Endothelial cell of umbilical vein (primary cell): ENCODE measurements around the gene CCDC85C. TPM values are rescaled to one million over a fixed set of nuclear protein-coding genes. Genes with fewer than 3 reads are reported as not detected.

Experiments
- BruUV-seq: library from RNA; stranded (reverse); fragments of 400-500 nt; replicated peaks from 2 replicates; lab custom pipeline; 2021; lab: Mats Ljungman, UMichigan
- CTCF ChIA-PET: fragments of 300-600, 350-600 bp; sonication (Branson Sonifier 250); formaldehyde crosslinking; loops from one replicate; lab custom pipeline; 2021; ENCODE audit warnings: antibody characterized with exemption, inconsistent platforms; lab: Charles Lee
- POLR2A ChIA-PET: fragments of 300-600, 350-600 bp; sonication (Branson Sonifier 250); formaldehyde crosslinking; loops from one replicate; lab custom pipeline; 2021; ENCODE audit warnings: antibody characterized with exemption, inconsistent platforms; lab: Charles Lee
- DNase-seq: peaks from one replicate; pipeline ENCODE4 v3.0.0-alpha.2; 2011; ENCODE audit warnings: low read depth, low spot score
- FAIRE-seq: peaks from 2 replicates; lab custom pipeline; 2011; peaks lifted over from hg19 to GRCh38; lab: Jason Lieb, UNC
- H2AFZ ChIP-seq: 2 replicates; pipeline ENCODE4 v1.6.0; 2012; ENCODE audit warnings: low read depth, low read length, control low read depth, inconsistent platforms
- H3K27ac ChIP-seq: 2 replicates; pipeline ENCODE4 v1.5.1; 2011; ENCODE audit warnings: low read depth, mild to moderate bottlenecking, control low read depth, low read length, moderate library complexity; ENCODE audit not compliant: insufficient read depth
- H3K27me3 ChIP-seq, 2 experiments: 2 replicates each; pipeline versions ENCODE4 v1.6.0 to v1.6.1; 2011; ENCODE audit warnings: low read length in 2 of 2, mixed read lengths in 1 of 2; ENCODE audit not compliant: control insufficient read depth in 2 of 2, insufficient read depth in 2 of 2
- H3K36me3 ChIP-seq, 2 experiments: 2 replicates in 1 of 2; 3 replicates in 1 of 2; pipeline ENCODE4 v1.5.1; 2011; ENCODE audit warnings: low read length in 2 of 2, mild to moderate bottlenecking in 1 of 2, moderate library complexity in 1 of 2; ENCODE audit not compliant: control insufficient read depth in 2 of 2, insufficient read depth in 2 of 2; ENCODE audit errors: extremely low read depth in 1 of 2
- H3K4me1 ChIP-seq: 3 replicates; pipeline ENCODE4 v1.5.1; 2011; ENCODE audit warnings: mild to moderate bottlenecking, low read length; ENCODE audit not compliant: control insufficient read depth, insufficient read depth; ENCODE audit errors: extremely low read depth
- H3K4me2 ChIP-seq: 2 replicates; pipeline ENCODE4 v1.6.1; 2011; ENCODE audit warnings: low read length, control low read depth, mixed read lengths; ENCODE audit not compliant: insufficient read depth
- H3K4me3 ChIP-seq, 3 experiments: fragments of 200-600 bp in 1 of 3; sonication (generic), shearing (Covaris generic) in 1 of 3; replicated peaks in 1 of 3; 2 replicates each; pipeline ENCODE4 v1.5.1; 2011 to 2016; ENCODE audit warnings: control low read depth in 3 of 3, low read length in 3 of 3, mild to moderate bottlenecking in 2 of 3, inconsistent platforms in 1 of 3, low read depth in 1 of 3, moderate library complexity in 1 of 3; ENCODE audit not compliant: insufficient read depth in 1 of 3
- H3K79me2 ChIP-seq: 2 replicates; pipeline ENCODE4 v1.6.0; 2012; ENCODE audit warnings: low read length, inconsistent platforms; ENCODE audit not compliant: control insufficient read depth, insufficient read depth
- H3K9ac ChIP-seq: replicated peaks from 2 replicates; pipeline ENCODE3; 2011; ENCODE audit warnings: low read length, control low read depth; ENCODE audit not compliant: insufficient read depth; ENCODE audit errors: extremely low read depth
- H3K9me1 ChIP-seq: replicated peaks from 3 replicates; pipeline ENCODE4 v1.6.0; 2011; ENCODE audit warnings: mild to moderate bottlenecking, low read length; ENCODE audit not compliant: control insufficient read depth, insufficient read depth; ENCODE audit errors: extremely low read depth
- H3K9me3 ChIP-seq: replicated peaks from 2 replicates; pipeline ENCODE4 v1.5.1; 2012; ENCODE audit warnings: low read length, inconsistent platforms; ENCODE audit not compliant: control insufficient read depth, insufficient read depth
- H4K20me1 ChIP-seq: replicated peaks from 2 replicates; pipeline ENCODE3; 2011; ENCODE audit warnings: mild to moderate bottlenecking, low read length; ENCODE audit not compliant: control insufficient read depth, insufficient read depth; ENCODE audit errors: extremely low read depth
- CTCF ChIP-seq, 2 donors: IDR thresholded peaks; 1 replicate in 1 of 2; 2 replicates in 1 of 2; pipeline ENCODE4 v1.5.1; 2011; ENCODE audit warnings: low read length in 2 of 2, mild to moderate bottlenecking in 2 of 2, moderate library complexity in 2 of 2, control low read depth in 1 of 2, inconsistent platforms in 1 of 2, low read depth in 1 of 2; ENCODE audit not compliant: insufficient read depth in 1 of 2; ENCODE audit errors: extremely low read depth in 1 of 2
- EZH2 ChIP-seq: IDR thresholded peaks from 2 replicates; pipeline ENCODE4 v1.6.1; 2012; ENCODE audit warnings: borderline replicate concordance, low read depth, mild to moderate bottlenecking, moderate library complexity, low read length, inconsistent platforms; ENCODE audit not compliant: severe bottlenecking
- FOS ChIP-seq: IDR thresholded peaks from 2 replicates; pipeline ENCODE4 v1.6.1; 2011; ENCODE audit warnings: mild to moderate bottlenecking, low read length, moderate library complexity, borderline replicate concordance; ENCODE audit not compliant: insufficient read depth
- GATA2 ChIP-seq: IDR thresholded peaks from 2 replicates; pipeline ENCODE4 v1.7.0; 2011; ENCODE audit warnings: low read depth, mild to moderate bottlenecking, moderate library complexity, mixed read lengths, low read length; ENCODE audit not compliant: insufficient read length, insufficient read depth
- JUN ChIP-seq: IDR thresholded peaks from 2 replicates; pipeline ENCODE4 v1.6.1; 2011; ENCODE audit warnings: borderline replicate concordance, low read depth; ENCODE audit not compliant: insufficient read length, insufficient read depth
- POLR2AphosphoS5 ChIP-seq: IDR thresholded peaks from 2 replicates; pipeline ENCODE4 v1.6.1; 2012; ENCODE audit warnings: low read depth, mild to moderate bottlenecking, control low read depth, low read length, moderate library complexity; ENCODE audit not compliant: insufficient read depth
- dilution Hi-C: fragments of 300-500 bp; cut with MboI; formaldehyde crosslinking; loops from one replicate; pipeline ENCODE4 v1.15.0; 2019; ENCODE audit warnings: low sequenced_read_pairs; ENCODE audit not compliant: extremely low pct_ligation_motif_present
- intact Hi-C: fragments of 100-400 bp; cut with micrococcal nuclease; formaldehyde crosslinking; loops from one replicate; pipeline ENCODE4 v1.10.0; 2022
- polyA plus RNA-seq, 4 experiments: library from polyadenylated mRNA; depleted of rRNA in 3 of 4; stranded (reverse) in 3 of 4; unstranded in 1 of 4; fragments of >200 nt; gene quantifications; 2 replicates each; pipeline versions ENCODE4 v1.2.1 to v1.2.3, GENCODE V29; 2011 to 2012; ENCODE audit warnings: missing spikeins in 1 of 4
- total RNA-seq: library from RNA; stranded (reverse); gene quantifications from 2 replicates; pipeline ENCODE4 v1.2.3, GENCODE V29; 2021

The CCDC85C gene
- total and polyA plus RNA-seq, 2 donors (not counting 3 experiments of a cell fraction or from before 2014, with no cell fraction given): 7.5 to 17.8 TPM

- peaks cover 53% of the 10 kb centered on the region for H3K79me2 ChIP-seq
- H3K4me2 ChIP-seq: no peak overlapping the region
- no peak overlapping the region for H3K27ac ChIP-seq
- H3K9ac ChIP-seq: no peak overlapping the region
- H3K4me3 ChIP-seq: no peak overlapping the region
- H4K20me1 ChIP-seq: no peaks in the 10 kb centered on the region
- ChIA-PET POLR2A (no interaction called here), CTCF (no interaction called here)
- FAIRE-seq: no peak
- no peaks in the 10 kb centered on the region for H3K9me1 ChIP-seq
- dilution Hi-C loops: no loop called here
- DNase-seq: no peak
- no TSS peak for BruUV-seq
- intact Hi-C loops: no loop called here
- no peaks in the 10 kb centered on the region for H3K9me3 ChIP-seq
- H3K27me3 ChIP-seq: no peaks in the 10 kb centered on the region
- TF ChIP-seq POLR2AphosphoS5: no peak
- no peak for TF ChIP-seq CTCF (IDR thresholded peaks at IDR 0.05; ENCODE audit: extremely low read depth in 1 of 2, insufficient read depth in 1 of 2, low read depth in 1 of 2, low read length in 2 of 2)
- no peak for TF ChIP-seq JUN
- TF ChIP-seq GATA2: no peak
- no peak for TF ChIP-seq EZH2
- no peak for TF ChIP-seq FOS
- peaks cover 22% of the 10 kb centered on the region for H3K4me1 ChIP-seq
- no peak overlapping the region for H2AFZ ChIP-seq
- peaks cover 2 to 6% of the 10 kb centered on the region in 2 experiments for H3K36me3 ChIP-seq
These were observed 137.2 kb downstream of the CCDC85C start for GRCh38 chr14:99466758-99467157.
